ENCODE measurements around the gene ALK.

ALK gene

GRCh38 chr2:29235411-29235810, 686.0 kb downstream of the ALK start:
- no peak for DNase-seq

DNA sequence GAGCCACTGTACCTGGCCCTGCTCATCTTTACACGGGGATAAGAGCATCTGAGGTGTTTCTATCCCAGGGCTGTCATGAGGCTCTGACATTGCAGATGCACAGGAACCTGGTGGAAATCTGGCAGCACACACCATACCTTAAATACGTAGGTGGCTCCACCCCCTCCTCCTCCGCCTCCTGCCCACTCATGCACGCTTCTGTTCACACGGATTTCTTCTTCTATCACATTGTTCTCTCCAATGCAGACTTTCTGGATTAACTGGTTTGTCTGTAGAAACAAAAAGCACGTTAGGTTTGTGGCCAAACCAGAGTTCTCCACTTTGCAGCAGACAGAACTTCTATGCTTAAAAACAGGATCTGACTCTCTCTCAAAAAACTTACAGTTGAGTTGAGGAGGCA, 688.0 kb downstream of the ALK start:
- no peak for DNase-seq

DNA sequence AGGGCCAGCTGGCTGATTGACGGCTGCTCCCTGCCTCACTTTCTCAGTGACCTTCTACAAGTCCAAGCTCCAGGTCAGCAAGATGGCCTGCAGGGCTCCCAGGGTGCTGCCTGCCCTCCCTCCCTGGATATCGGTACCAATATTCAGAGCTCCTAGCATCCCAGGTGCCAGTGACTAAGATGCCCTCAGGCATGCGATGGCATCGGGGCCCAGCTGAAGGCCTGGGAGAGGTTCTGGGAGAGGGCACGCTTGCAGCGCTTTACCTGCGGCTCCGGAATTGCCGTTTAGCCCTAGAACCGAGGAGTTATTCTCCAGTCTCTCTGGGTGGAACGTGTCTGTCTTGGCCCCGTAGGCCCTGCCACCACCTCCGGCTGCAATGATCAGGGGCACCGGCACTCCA, 689.3 kb downstream of the ALK start:
- DNase-seq = no peak

DNA sequence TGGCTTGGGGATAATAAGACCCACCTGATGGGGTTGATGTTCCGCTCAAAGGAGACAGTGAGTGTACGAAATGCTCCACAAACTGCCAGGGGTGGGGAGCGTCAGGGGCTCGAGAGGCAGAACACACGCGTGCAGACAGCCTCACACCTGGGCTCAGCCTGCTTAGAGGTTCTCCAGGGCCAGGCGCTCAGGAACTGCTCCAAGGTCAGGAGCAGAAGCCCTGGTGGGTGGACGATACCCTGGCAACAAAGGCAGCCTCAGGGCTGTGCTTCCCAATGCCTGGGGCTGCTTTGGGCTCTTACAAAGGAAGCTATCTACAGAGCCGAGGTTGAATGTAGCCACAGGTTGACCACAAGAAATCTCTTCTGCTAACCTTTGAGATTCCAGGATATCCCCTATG, 691.7 kb downstream of the ALK start:
- no peak for DNase-seq

GRCh38 chr2:29228947-29229346, 692.4 kb downstream of the ALK start:
- DNase-seq = no peak

- no peak for DNase-seq
Observed at GRCh38 chr2:29227935-29228675, 693.3 kb downstream of the ALK start.

DNA sequence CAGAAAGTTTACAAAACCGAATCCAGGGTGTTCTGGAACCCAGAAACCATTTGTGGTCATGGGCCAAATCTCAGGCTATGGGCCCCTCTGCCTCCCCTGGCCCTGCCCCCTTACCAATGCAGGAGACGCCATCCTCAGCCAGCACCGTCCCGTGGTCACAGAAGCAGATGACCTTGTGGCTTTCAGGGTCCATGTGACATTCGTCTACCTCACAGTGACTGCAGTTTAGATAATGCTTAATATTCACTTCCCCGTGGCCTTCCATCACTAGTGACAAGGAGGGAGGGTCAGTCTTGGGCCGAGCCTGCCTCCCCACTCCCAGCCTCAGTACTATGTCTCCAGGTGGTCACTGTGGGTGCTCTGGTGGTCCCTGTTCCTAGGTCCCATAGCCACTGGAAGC, 694.6 kb downstream of the ALK start:
- no peak for DNase-seq

DNA sequence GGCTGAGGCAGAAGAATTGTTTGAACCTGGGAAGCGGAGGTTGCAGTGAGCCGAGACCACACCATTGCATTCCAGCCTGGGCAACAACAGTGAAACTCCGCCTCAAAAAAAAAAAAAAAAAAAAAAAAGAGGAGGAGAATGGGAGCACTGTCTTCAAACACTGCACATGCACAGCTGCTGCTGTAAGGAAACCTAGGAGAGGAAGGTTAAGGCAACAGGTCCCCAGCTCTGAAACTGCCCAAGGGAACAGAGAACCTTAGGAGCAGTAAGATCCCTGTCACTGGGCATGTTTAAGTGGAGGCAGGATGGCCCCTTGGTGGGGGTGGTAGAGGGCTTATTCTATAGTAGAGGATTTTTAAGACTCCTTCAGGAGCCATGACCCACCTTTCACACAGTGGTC, 695.0 kb downstream of the ALK start:
- DNase-seq = no peak

DNA sequence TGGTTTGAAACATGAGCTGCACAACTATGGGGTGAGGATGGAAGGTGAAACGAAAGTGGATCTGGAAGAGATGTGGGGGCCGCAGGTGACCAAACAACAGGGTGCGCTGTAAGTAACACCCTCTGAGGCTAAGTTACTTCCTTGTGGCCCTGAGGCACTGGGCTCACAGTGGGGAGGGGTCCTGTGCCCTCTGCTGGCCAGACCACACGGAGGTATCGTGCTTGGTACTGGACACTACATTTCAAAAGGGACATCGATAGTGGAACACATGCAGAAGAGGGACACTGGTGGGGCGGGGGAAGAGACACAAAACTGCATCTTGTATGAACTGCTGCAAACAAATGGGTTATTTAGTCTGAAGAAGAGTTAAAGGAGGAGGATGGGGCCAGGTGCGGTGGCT, 695.6 kb downstream of the ALK start:
- DNase-seq = no peak

DNA sequence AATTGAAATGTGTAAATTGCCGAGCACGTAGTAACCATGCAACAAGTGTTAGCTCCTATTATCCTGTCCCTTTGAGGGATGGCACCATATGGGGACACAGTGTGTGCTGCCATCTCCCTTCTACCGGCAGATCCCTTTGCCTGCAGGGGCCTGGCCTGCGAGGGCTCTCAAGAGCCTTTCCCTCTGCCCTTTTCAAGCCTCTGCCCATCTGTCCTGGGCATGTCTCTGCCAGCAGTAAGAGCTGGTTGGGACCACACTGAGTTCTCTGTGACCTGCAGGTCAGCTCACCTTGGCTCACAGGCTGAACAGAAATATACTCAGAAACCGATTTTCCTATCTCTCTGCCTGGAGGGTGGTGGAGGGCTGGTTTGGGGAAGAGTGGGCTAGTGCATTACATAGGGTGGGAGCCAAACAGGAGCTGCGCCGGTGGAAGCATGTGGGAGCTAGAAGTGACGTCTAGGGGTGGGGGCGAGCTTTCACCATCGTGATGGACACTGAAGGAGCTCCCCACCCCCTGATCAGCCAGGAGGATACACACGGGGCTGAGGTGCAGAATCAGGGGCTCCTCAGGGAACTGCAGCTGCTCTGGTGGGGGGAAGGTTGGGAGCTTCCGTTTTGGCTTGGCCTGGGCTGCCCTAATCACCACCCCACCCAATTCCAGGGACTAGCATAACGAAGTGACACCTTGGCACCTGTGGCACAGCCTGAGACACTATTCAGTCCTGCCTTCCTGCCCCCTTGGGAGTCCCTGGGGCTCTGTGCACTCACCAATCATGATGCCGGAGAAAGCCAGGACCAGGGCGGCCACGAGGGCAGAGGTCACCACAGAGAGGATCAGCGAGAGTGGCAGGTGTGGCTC, 696.5 kb downstream of the ALK start:
- no peak for DNase-seq

GRCh38 chr2:29223851-29224692, 697.3 kb downstream of the ALK start:
- no peak for DNase-seq

- DNase-seq = no peak
Observed at GRCh38 chr2:29223257-29223656, 698.1 kb downstream of the ALK start.

DNA sequence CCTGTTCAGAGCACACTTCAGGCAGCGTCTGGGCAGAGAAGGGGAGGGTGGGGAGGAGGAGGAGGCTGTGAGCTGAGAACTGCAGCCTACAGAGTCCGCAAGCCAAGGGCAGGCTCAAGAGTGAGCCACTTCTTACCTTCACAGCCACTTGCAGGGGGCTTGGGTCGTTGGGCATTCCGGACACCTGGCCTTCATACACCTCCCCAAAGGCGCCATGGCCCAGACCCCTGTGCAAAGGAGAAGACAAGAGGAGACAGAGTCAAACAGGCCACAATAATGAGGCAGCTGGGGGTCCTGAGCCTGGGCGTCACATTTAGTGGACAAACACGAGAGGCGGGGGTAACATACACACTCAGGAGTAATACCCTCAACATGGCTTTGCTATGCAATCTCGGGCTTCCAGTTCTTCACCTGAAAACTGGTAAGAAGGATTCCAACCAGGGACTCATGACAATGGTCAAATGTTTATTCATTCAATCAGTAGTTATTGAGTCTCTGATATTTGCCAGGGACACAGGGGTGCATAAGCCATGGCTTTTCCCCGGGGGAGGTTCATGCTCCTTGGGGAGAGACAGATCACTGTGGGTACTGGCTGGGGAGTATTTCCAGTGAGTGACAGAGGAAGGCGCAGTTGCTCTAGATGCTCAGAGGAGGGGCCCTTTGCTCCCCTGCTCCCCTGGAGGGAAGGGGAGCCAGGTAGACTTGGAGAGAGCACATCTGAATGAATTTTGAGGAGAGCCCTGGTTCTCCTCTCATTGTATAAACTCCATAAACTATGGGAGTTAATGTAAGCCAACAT, 698.8 kb downstream of the ALK start:
- DNase-seq = no peak

DNA sequence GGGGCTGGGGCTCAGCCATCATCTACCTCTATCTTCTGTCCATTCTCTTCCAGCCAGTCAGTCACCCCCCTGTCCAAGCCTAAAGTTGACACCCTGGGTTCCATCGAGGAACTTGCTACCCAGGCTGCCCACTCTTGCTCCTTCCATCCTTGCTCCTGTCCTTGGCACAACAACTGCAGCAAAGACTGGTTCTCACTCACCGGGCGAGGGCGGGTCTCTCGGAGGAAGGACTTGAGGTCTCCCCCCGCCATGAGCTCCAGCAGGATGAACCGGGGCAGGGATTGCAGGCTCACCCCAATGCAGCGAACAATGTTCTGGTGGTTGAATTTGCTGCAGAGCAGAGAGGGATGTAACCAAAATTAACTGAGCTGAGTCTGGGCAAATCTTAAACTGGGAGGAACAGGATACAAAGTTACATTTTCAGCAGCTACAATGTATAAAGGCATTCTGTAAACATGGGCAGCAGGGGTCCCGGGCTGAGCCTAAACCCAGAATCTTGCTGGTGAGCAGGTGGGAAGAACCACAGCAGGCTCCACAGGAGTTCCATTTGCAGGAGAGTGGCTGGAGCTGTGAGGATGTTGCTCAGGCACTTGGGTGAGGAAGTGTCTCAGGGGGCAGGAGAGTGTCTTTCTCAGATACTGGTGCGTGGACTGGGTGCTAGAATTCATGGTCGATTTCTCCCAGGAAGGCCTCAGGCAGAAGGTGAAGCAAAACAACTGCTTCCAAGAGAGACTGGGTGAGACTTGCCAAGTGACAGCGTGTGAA, 700.7 kb downstream of the ALK start:
- DNase-seq = no peak

DNA sequence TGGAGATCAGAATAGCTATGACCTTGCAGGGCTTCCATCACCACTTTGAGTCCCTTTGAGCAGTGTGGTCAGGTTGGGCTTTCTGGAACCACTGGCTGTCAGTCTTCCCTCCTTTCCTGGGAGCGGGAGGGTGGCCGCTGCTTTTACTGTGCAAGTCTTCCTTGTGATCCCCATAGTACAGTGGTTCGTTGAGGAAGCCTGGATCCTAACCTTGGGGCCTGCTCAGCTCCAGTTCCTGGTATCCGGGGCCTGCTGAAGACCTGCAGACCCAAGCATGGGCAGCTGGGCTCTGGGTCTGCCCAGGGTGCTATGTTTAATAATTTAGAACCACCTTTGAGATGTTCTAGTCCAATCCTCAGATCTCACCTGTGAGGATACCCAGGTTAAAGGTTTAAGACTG, 702.0 kb downstream of the ALK start:
- no peak for DNase-seq

GRCh38 chr2:29218550-29219125, 702.7 kb downstream of the ALK start:
- no peak for DNase-seq

GRCh38 chr2:29218071-29218470, 703.3 kb downstream of the ALK start:
- DNase-seq = no peak

DNA sequence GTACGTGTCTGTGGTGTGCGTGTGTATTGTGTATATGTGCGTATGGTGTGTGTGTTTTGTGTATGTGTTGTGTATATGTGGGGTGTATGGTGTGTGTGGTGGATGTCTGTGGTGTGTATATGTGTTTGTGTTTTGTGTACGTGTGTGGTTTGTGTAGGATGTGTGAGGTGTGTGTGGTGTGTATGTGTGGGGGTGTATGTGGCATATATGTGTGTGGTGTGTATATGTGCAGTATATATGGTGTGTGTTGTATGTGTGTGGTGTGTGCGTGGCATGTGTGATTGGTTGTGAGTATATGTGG, 704.8 kb downstream of the ALK start:
- no peak for DNase-seq

DNA sequence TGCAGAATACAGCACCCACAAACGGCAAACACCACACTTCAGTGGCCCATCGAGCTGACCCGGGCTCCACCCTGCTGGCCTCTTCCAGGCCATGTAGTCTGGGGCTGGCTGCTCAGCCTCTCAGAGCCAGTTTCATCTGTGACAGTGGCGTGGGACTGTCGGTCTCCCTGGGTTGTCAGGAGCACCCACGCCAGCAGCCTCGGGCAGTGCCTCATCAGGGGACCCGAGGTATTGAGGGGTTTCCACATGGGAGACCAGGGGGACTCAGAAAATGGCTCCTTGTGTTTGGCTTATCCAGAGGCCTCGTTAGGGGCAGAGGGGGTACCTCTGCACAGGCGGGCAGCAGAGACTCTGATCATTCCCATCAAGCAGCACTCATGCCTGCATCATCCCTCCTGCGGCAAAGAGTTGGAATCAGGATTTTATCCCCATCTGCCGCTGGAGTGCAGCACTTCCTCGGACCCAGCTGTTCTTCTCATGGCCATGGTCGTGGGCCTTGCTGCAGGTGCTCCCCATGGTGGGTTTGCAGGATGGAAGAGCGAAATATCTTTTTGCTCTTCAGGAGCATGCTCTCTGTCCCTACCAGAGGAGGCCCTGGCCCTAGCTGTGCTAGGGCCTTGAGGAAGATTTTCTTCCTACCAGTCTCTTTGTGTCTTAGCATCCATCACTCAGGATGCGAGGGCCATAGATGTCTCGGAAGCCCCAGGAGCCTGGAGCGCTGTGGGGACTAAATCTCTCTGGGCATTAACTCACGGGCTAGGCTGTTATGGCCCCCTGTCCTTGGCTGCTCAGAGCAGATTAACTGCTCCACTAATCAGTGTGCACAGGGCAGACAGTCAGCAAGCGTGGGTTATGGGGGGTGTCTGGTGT, 705.4 kb downstream of the ALK start:
- DNase-seq = no peak

DNA sequence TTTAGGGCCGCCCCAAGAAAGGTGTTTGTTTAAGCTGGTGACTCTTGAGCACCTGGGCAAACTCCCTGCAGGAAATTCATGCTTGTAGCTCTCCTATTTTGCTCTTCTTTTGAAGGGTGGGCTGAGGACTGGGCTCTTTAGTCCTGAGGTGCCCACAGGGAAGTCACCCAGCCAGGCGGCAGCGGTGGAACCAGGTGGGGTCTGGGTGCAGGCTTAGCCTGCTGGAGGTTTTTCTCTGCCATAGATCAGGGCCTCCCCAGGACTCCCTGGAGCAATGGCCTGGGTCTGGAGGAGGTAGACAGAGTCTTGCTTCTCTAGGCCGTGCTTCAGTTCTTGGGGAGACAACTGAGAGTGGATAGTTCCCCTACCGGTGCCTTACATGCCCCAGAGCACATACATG, 706.3 kb downstream of the ALK start:
- DNase-seq = no peak

DNA sequence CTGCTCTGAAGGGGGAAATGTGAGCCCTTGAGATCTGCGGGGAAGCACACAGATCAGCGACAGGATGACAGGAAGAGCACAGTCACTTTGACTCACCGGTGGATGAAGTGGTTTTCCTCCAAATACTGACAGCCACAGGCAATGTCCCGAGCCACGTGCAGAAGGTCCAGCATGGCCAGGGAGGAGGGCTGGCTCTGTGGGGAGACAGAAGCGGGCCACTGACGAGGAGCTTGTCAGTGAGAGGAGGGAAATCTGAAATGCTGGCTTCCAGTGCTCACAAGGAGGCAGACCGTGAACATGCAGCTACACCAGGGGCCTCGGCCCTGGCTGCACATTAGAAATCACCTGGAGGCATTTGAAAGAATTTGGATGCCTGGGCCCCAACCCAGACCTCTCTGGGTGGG, 707.5 kb downstream of the ALK start:
- DNase-seq = no peak

Measured in activated naive CD4-positive, alpha-beta T cell treated with anti-CD3 and anti-CD28 coated beads, Interleukin-2, amount 50 U/mL, for 16 hours (primary cell).